Measurements from ENCODE around the gene MBOAT1.

- TF ChIP-seq CTCF (IDR thresholded peaks at IDR 0.05) (no peak), POLR2AphosphoS5 (IDR thresholded peaks at IDR 0.05) (no peak), POLR2A (IDR thresholded peaks at IDR 0.05) (no peak)
These were observed 40.8 kb upstream of the MBOAT1 start for GRCh38 chr6:20253021-20253420.

Data from suprapubic skin (tissue), 4 donors.